ENCODE results near the gene ZNF195.
"Not testable (repeated sequence)": the region's sequence is repeated elsewhere in the genome, so short reads cannot be mapped to it uniquely, and the experiment has no call there.

ZNF195 gene

GRCh38 chr11:3417047-3417446 lies 38.1 kb upstream of the ZNF195 start:
- not testable (repeated sequence) for H3K27ac ChIP-seq (ENCODE audit: insufficient read depth, low read length, poor library complexity, severe bottlenecking); H3K27me3 ChIP-seq (replicated peaks; ENCODE audit: control insufficient read depth, insufficient read depth, low read length, poor library complexity, severe bottlenecking); H3K36me3 ChIP-seq (ENCODE audit: control insufficient read depth, insufficient read depth, low read length); H3K4me3 ChIP-seq (ENCODE audit: insufficient read depth, low read depth, low read length, poor library complexity, severe bottlenecking); H3K4me1 ChIP-seq (ENCODE audit: control insufficient read depth, insufficient read depth, low read length, poor library complexity, severe bottlenecking); H3K9me3 ChIP-seq (ENCODE audit: control insufficient read depth, low read length)
- peak; percentile 29 to 53 (median 32) for DNase-seq

- not testable (repeated sequence) for DNase-seq; H3K9me3 ChIP-seq (ENCODE audit: control insufficient read depth, low read length); H3K27ac ChIP-seq (ENCODE audit: insufficient read depth, low read length, poor library complexity, severe bottlenecking); H3K36me3 ChIP-seq (ENCODE audit: control insufficient read depth, insufficient read depth, low read length); H3K27me3 ChIP-seq (replicated peaks; ENCODE audit: control insufficient read depth, insufficient read depth, low read length, poor library complexity, severe bottlenecking); H3K4me3 ChIP-seq (ENCODE audit: insufficient read depth, low read depth, low read length, poor library complexity, severe bottlenecking); H3K4me1 ChIP-seq (ENCODE audit: control insufficient read depth, insufficient read depth, low read length, poor library complexity, severe bottlenecking)
These were observed 36.4 kb upstream of the ZNF195 start for GRCh38 chr11:3415301-3415700.

GRCh38 chr11:3413666-3414065 lies 34.7 kb upstream of the ZNF195 start:
- H3K4me1 ChIP-seq (ENCODE audit: control insufficient read depth, insufficient read depth, low read length, poor library complexity, severe bottlenecking); H3K27me3 ChIP-seq (replicated peaks; ENCODE audit: control insufficient read depth, insufficient read depth, low read length, poor library complexity, severe bottlenecking); DNase-seq; H3K27ac ChIP-seq (ENCODE audit: insufficient read depth, low read length, poor library complexity, severe bottlenecking); H3K9me3 ChIP-seq (ENCODE audit: control insufficient read depth, low read length); H3K4me3 ChIP-seq (ENCODE audit: insufficient read depth, low read depth, low read length, poor library complexity, severe bottlenecking); H3K36me3 ChIP-seq (ENCODE audit: control insufficient read depth, insufficient read depth, low read length): not testable (repeated sequence)

GRCh38 chr11:3412837-3413236 lies 33.9 kb upstream of the ZNF195 start:
- H3K27me3 ChIP-seq (replicated peaks; ENCODE audit: control insufficient read depth, insufficient read depth, low read length, poor library complexity, severe bottlenecking) = no peaks in the 10 kb centered on the region
- no peak overlapping the region for H3K27ac ChIP-seq (ENCODE audit: insufficient read depth, low read length, poor library complexity, severe bottlenecking)
- DNase-seq = no peak
- no peaks in the 10 kb centered on the region for H3K9me3 ChIP-seq (ENCODE audit: control insufficient read depth, low read length)
- no peaks in the 10 kb centered on the region for H3K36me3 ChIP-seq (ENCODE audit: control insufficient read depth, insufficient read depth, low read length)
- no peak overlapping the region for H3K4me3 ChIP-seq (ENCODE audit: insufficient read depth, low read depth, low read length, poor library complexity, severe bottlenecking)
- H3K4me1 ChIP-seq (ENCODE audit: control insufficient read depth, insufficient read depth, low read length, poor library complexity, severe bottlenecking) = no peaks in the 10 kb centered on the region

- peak; percentile 57 to 64 (median 60) for DNase-seq
- not testable (repeated sequence) for H3K4me1 ChIP-seq (ENCODE audit: control insufficient read depth, insufficient read depth, low read length, poor library complexity, severe bottlenecking); H3K4me3 ChIP-seq (ENCODE audit: insufficient read depth, low read depth, low read length, poor library complexity, severe bottlenecking); H3K36me3 ChIP-seq (ENCODE audit: control insufficient read depth, insufficient read depth, low read length); H3K9me3 ChIP-seq (ENCODE audit: control insufficient read depth, low read length); H3K27ac ChIP-seq (ENCODE audit: insufficient read depth, low read length, poor library complexity, severe bottlenecking); H3K27me3 ChIP-seq (replicated peaks; ENCODE audit: control insufficient read depth, insufficient read depth, low read length, poor library complexity, severe bottlenecking)
These were observed 29.8 kb upstream of the ZNF195 start for GRCh38 chr11:3408722-3409121.

- H3K36me3 ChIP-seq (ENCODE audit: control insufficient read depth, insufficient read depth, low read length); H3K9me3 ChIP-seq (ENCODE audit: control insufficient read depth, low read length); H3K27ac ChIP-seq (ENCODE audit: insufficient read depth, low read length, poor library complexity, severe bottlenecking); DNase-seq; H3K4me1 ChIP-seq (ENCODE audit: control insufficient read depth, insufficient read depth, low read length, poor library complexity, severe bottlenecking); H3K4me3 ChIP-seq (ENCODE audit: insufficient read depth, low read depth, low read length, poor library complexity, severe bottlenecking); H3K27me3 ChIP-seq (replicated peaks; ENCODE audit: control insufficient read depth, insufficient read depth, low read length, poor library complexity, severe bottlenecking): not testable (repeated sequence)
These were observed 29.2 kb upstream of the ZNF195 start for GRCh38 chr11:3408058-3408605.

- not testable (repeated sequence) for H3K4me3 ChIP-seq (ENCODE audit: insufficient read depth, low read depth, low read length, poor library complexity, severe bottlenecking); H3K27me3 ChIP-seq (replicated peaks; ENCODE audit: control insufficient read depth, insufficient read depth, low read length, poor library complexity, severe bottlenecking); H3K36me3 ChIP-seq (ENCODE audit: control insufficient read depth, insufficient read depth, low read length); H3K9me3 ChIP-seq (ENCODE audit: control insufficient read depth, low read length); DNase-seq; H3K4me1 ChIP-seq (ENCODE audit: control insufficient read depth, insufficient read depth, low read length, poor library complexity, severe bottlenecking); H3K27ac ChIP-seq (ENCODE audit: insufficient read depth, low read length, poor library complexity, severe bottlenecking)
These were observed 28.0 kb upstream of the ZNF195 start for GRCh38 chr11:3406937-3407336.

GRCh38 chr11:3406223-3406875 lies 27.4 kb upstream of the ZNF195 start:
- not testable (repeated sequence) for DNase-seq; H3K27ac ChIP-seq (ENCODE audit: insufficient read depth, low read length, poor library complexity, severe bottlenecking); H3K4me3 ChIP-seq (ENCODE audit: insufficient read depth, low read depth, low read length, poor library complexity, severe bottlenecking); H3K4me1 ChIP-seq (ENCODE audit: control insufficient read depth, insufficient read depth, low read length, poor library complexity, severe bottlenecking); H3K27me3 ChIP-seq (replicated peaks; ENCODE audit: control insufficient read depth, insufficient read depth, low read length, poor library complexity, severe bottlenecking); H3K36me3 ChIP-seq (ENCODE audit: control insufficient read depth, insufficient read depth, low read length); H3K9me3 ChIP-seq (ENCODE audit: control insufficient read depth, low read length)

- not testable (repeated sequence) for DNase-seq; H3K36me3 ChIP-seq (ENCODE audit: control insufficient read depth, insufficient read depth, low read length); H3K4me3 ChIP-seq (ENCODE audit: insufficient read depth, low read depth, low read length, poor library complexity, severe bottlenecking); H3K27ac ChIP-seq (ENCODE audit: insufficient read depth, low read length, poor library complexity, severe bottlenecking); H3K9me3 ChIP-seq (ENCODE audit: control insufficient read depth, low read length); H3K27me3 ChIP-seq (replicated peaks; ENCODE audit: control insufficient read depth, insufficient read depth, low read length, poor library complexity, severe bottlenecking); H3K4me1 ChIP-seq (ENCODE audit: control insufficient read depth, insufficient read depth, low read length, poor library complexity, severe bottlenecking)
These were observed 25.4 kb upstream of the ZNF195 start for GRCh38 chr11:3404076-3404925.

- not testable (repeated sequence) for H3K27ac ChIP-seq (ENCODE audit: insufficient read depth, low read length, poor library complexity, severe bottlenecking); H3K4me3 ChIP-seq (ENCODE audit: insufficient read depth, low read depth, low read length, poor library complexity, severe bottlenecking); H3K36me3 ChIP-seq (ENCODE audit: control insufficient read depth, insufficient read depth, low read length); H3K27me3 ChIP-seq (replicated peaks; ENCODE audit: control insufficient read depth, insufficient read depth, low read length, poor library complexity, severe bottlenecking); H3K4me1 ChIP-seq (ENCODE audit: control insufficient read depth, insufficient read depth, low read length, poor library complexity, severe bottlenecking); H3K9me3 ChIP-seq (ENCODE audit: control insufficient read depth, low read length); DNase-seq
These were observed 23.9 kb upstream of the ZNF195 start for GRCh38 chr11:3402861-3403250.

All from effector memory CD4-positive, alpha-beta T cell (primary cell).